ENCODE results near the gene RAP1GAP. TPM values are rescaled to one million over a fixed set of nuclear protein-coding genes. Genes with fewer than 3 reads are reported as not detected.

Gene RAP1GAP
- total and polyA plus RNA-seq, 4 donors, result 8.6 to 23.1 (median 11.3) TPM

GRCh38 chr1:21569820-21570527, 99.2 kb downstream of the RAP1GAP start:
- DNase-seq (ENCODE audit: low spot score), result no peak
- H3K4me1 ChIP-seq (ENCODE audit: control insufficient read depth in 4 of 4, insufficient read depth in 4 of 4, low read length in 3 of 4), result peaks cover 8 to 21% (median 11%) of the 10 kb centered on the region in 4 donors
- H3K9ac ChIP-seq (ENCODE audit: low read depth in 1 of 2, low read length in 2 of 2), result no peak overlapping the region
- H3K9me3 ChIP-seq (ENCODE audit: control insufficient read depth in 4 of 4, low read length in 3 of 4), result no peaks in the 10 kb centered on the region
- peak; percentile 54 to 64 for TF ChIP-seq HNF4A (conservative IDR thresholded peaks at IDR 0.05)
- peak; percentile 29 for TF ChIP-seq SP1 (IDR thresholded peaks at IDR 0.05)
- peak; percentile 83 for TF ChIP-seq NR2F2 (IDR thresholded peaks at IDR 0.05)
- no peak for TF ChIP-seq REST (IDR thresholded peaks at IDR 0.05)
- TF ChIP-seq RXRA (IDR thresholded peaks at IDR 0.05), result peak; percentile 35 to 46
- peak in 1 of 2 donors; percentile 55 for TF ChIP-seq RAD21 (IDR thresholded peaks at IDR 0.05)
- TF ChIP-seq JUND (IDR thresholded peaks at IDR 0.05), result no peak
- no peak for TF ChIP-seq FOXA2 (IDR thresholded peaks at IDR 0.05)
- peak overlapping the region in 1 of 2 donors; percentile 38 for H3K27ac ChIP-seq (ENCODE audit: low read depth in 1 of 2, low read length in 2 of 2)
- no peak overlapping the region for H3K4me3 ChIP-seq (ENCODE audit: low read depth in 1 of 3, low read length in 3 of 3)
- no peaks in the 10 kb centered on the region for H3K27me3 ChIP-seq (ENCODE audit: control insufficient read depth in 4 of 4, insufficient read depth in 4 of 4, low read length in 3 of 4)
- 46% methylated on average over 10 of the region's 10 CpGs for WGBS
- peaks cover 0 to 7% (median 1%) of the 10 kb centered on the region in 4 donors for H3K36me3 ChIP-seq (ENCODE audit: control insufficient read depth in 4 of 4, insufficient read depth in 3 of 4, low read depth in 1 of 4, low read length in 3 of 4)

- H3K4me3 ChIP-seq (ENCODE audit: low read depth in 1 of 3, low read length in 3 of 3), result no peak overlapping the region
- H3K27me3 ChIP-seq (ENCODE audit: control insufficient read depth in 4 of 4, insufficient read depth in 4 of 4, low read length in 3 of 4), result no peaks in the 10 kb centered on the region
- no peak overlapping the region for H3K9ac ChIP-seq (ENCODE audit: low read depth in 1 of 2, low read length in 2 of 2)
- no peak for DNase-seq (ENCODE audit: low spot score)
- H3K4me1 ChIP-seq (ENCODE audit: control insufficient read depth in 4 of 4, insufficient read depth in 4 of 4, low read length in 3 of 4), result peaks cover 8 to 21% (median 11%) of the 10 kb centered on the region in 4 donors
- peaks cover 0 to 12% (median 6%) of the 10 kb centered on the region in 4 donors for H3K36me3 ChIP-seq (ENCODE audit: control insufficient read depth in 4 of 4, insufficient read depth in 3 of 4, low read depth in 1 of 4, low read length in 3 of 4)
- H3K27ac ChIP-seq (ENCODE audit: low read depth in 1 of 2, low read length in 2 of 2), result no peak overlapping the region
- H3K9me3 ChIP-seq (ENCODE audit: control insufficient read depth in 4 of 4, low read length in 3 of 4), result no peaks in the 10 kb centered on the region
- 91% methylated on average over 10 of the region's 10 CpGs for WGBS
- no peak for TF ChIP-seq FOXA2 (IDR thresholded peaks at IDR 0.05)
- no peak for TF ChIP-seq NR2F2 (IDR thresholded peaks at IDR 0.05)
- TF ChIP-seq HNF4A (conservative IDR thresholded peaks at IDR 0.05), result no peak
- TF ChIP-seq EGR1 (IDR thresholded peaks at IDR 0.05; ENCODE audit: low read depth in 2 of 2), result no peak
- TF ChIP-seq YY1 (IDR thresholded peaks at IDR 0.05), result no peak
- TF ChIP-seq FOXA1 (IDR thresholded peaks at IDR 0.05), result no peak
- TF ChIP-seq RXRA (IDR thresholded peaks at IDR 0.05), result no peak
- TF ChIP-seq MAX (IDR thresholded peaks at IDR 0.05), result no peak
- TF ChIP-seq TAF1 (conservative IDR thresholded peaks at IDR 0.05), result no peak
- no peak for TF ChIP-seq SP1 (IDR thresholded peaks at IDR 0.05)
- TF ChIP-seq ZBTB33 (IDR thresholded peaks at IDR 0.05), result no peak
- no peak for TF ChIP-seq CTCF (IDR thresholded peaks at IDR 0.05; ENCODE audit: low read depth, low read length, missing input control)
- TF ChIP-seq ATF3 (IDR thresholded peaks at IDR 0.05), result no peak
- no peak for TF ChIP-seq HNF4G (IDR thresholded peaks at IDR 0.05)
- no peak for TF ChIP-seq RAD21 (IDR thresholded peaks at IDR 0.05)
- TF ChIP-seq JUND (IDR thresholded peaks at IDR 0.05), result no peak
- TF ChIP-seq GABPA (IDR thresholded peaks at IDR 0.05 in 1 of 2, conservative IDR thresholded peaks at IDR 0.05 in 1 of 2), result no peak
- TF ChIP-seq REST (IDR thresholded peaks at IDR 0.05), result no peak
These were observed 100.3 kb downstream of the RAP1GAP start for GRCh38 chr1:21568809-21569385.

All from liver (tissue), 9 donors.